HG03097 (cell line): Measurements from ENCODE around the gene ODAD3.
"Not testable (repeated sequence)": the region's sequence is repeated elsewhere in the genome, so short reads cannot be mapped to it uniquely, and the experiment has no call there.

Experiments
- ATAC-seq: cut with Tn5 transposase; IDR thresholded peaks from one replicate; pipeline ENCODE4 v1.9.1; 2021; ENCODE audit not compliant: unreplicated experiment, low FRiP score

ODAD3 gene

GRCh38 chr19:11461453-11461852, 26.5 kb upstream of the ODAD3 start:
- no peak for ATAC-seq

GRCh38 chr19:11460207-11460606, 25.3 kb upstream of the ODAD3 start:
- ATAC-seq: no peak

GRCh38 chr19:11458912-11459311, 24.0 kb upstream of the ODAD3 start:
- not testable (repeated sequence) for ATAC-seq

GRCh38 chr19:11458236-11458900, 23.4 kb upstream of the ODAD3 start:
- ATAC-seq: no peak

GRCh38 chr19:11457831-11458230, 22.9 kb upstream of the ODAD3 start:
- ATAC-seq: no peak

GRCh38 chr19:11457115-11457514, 22.2 kb upstream of the ODAD3 start:
- no peak for ATAC-seq

GRCh38 chr19:11456659-11457058, 21.7 kb upstream of the ODAD3 start:
- ATAC-seq: no peak

- ATAC-seq: not testable (repeated sequence)
These were observed 20.3 kb upstream of the ODAD3 start for GRCh38 chr19:11455233-11455554.

- ATAC-seq: no peak
These were observed 18.8 kb upstream of the ODAD3 start for GRCh38 chr19:11453468-11454341.

- no peak for ATAC-seq
These were observed 17.8 kb upstream of the ODAD3 start for GRCh38 chr19:11452620-11453310.

- no peak for ATAC-seq
These were observed 17.1 kb upstream of the ODAD3 start for GRCh38 chr19:11451871-11452619.

GRCh38 chr19:11451327-11451870, 16.5 kb upstream of the ODAD3 start:
- ATAC-seq: no peak

GRCh38 chr19:11450570-11451326, 15.8 kb upstream of the ODAD3 start:
- ATAC-seq: no peak

- no peak for ATAC-seq
These were observed 14.1 kb upstream of the ODAD3 start for GRCh38 chr19:11448923-11449554.

GRCh38 chr19:11448410-11448809, 13.5 kb upstream of the ODAD3 start:
- no peak for ATAC-seq

- no peak for ATAC-seq
These were observed 12.7 kb upstream of the ODAD3 start for GRCh38 chr19:11447347-11448262.

GRCh38 chr19:11446652-11447301, 11.9 kb upstream of the ODAD3 start:
- ATAC-seq: no peak

- ATAC-seq: no peak
These were observed 11.3 kb upstream of the ODAD3 start for GRCh38 chr19:11446271-11446651.
